ENCODE data around the gene TTLL10. TPM values are rescaled to one million over a fixed set of nuclear protein-coding genes. Genes with fewer than 3 reads are reported as not detected.

Gene TTLL10
- total RNA-seq, 1 experiment from 2014 or later, result 4.0 TPM

DNA sequence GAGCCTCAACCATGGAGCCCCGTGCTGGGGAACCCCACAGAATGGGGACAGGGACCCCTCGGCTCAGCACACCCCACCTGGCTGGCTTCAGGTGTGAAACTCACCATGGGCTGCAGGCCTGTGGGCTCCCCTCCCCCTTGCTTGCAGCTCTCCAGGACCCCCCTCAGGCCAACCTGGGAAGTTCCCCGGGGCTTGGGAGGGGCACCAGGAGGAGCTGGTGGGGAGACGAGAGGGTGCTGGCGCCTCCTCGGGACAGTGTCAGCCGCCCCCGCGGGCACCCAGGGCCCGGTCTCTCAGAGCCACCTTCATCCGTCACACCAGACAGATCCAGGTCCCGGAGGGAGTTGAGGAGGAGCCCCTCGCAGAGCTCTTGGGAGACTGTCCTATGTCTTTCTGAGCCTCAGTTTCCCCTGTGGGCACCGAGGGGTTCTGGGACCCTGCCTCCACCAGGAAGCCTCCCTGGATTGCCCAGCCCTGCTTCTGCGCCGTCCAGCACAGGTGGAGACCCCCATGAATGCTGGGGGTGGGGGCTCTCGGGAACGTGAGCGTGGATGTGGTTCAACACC is 33.4 kb downstream of the TTLL10 start:
- H3K27me3 ChIP-seq (ENCODE audit: insufficient read depth, low read depth), result no peaks in the 10 kb centered on the region
- H3K4me3 ChIP-seq, result no peak overlapping the region
- H3F3A ChIP-seq (ENCODE audit: insufficient read depth, low read depth), result peaks cover 7% of the 10 kb centered on the region; the same call in 1 of the 2 replicates
- no peak for TF ChIP-seq EZH2 (IDR thresholded peaks at IDR 0.05; ENCODE audit: low read depth)
- TF ChIP-seq, protein P1, sequence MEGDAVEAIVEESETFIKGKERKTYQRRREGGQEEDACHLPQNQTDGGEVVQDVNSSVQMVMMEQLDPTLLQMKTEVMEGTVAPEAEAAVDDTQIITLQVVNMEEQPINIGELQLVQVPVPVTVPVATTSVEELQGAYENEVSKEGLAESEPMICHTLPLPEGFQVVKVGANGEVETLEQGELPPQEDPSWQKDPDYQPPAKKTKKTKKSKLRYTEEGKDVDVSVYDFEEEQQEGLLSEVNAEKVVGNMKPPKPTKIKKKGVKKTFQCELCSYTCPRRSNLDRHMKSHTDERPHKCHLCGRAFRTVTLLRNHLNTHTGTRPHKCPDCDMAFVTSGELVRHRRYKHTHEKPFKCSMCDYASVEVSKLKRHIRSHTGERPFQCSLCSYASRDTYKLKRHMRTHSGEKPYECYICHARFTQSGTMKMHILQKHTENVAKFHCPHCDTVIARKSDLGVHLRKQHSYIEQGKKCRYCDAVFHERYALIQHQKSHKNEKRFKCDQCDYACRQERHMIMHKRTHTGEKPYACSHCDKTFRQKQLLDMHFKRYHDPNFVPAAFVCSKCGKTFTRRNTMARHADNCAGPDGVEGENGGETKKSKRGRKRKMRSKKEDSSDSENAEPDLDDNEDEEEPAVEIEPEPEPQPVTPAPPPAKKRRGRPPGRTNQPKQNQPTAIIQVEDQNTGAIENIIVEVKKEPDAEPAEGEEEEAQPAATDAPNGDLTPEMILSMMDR (conservative IDR thresholded peaks at IDR 0.05), result no peak
- peak overlapping the region; percentile 61; the same call in 1 of the 2 replicates for H3K4me2 ChIP-seq
- peaks cover 11% of the 10 kb centered on the region for H3K4me1 ChIP-seq (replicated peaks; ENCODE audit: insufficient read depth)
- DNase-seq, result no peak
- POLR2A ChIA-PET (ENCODE audit: unreplicated experiment), result no interaction called here
- CTCF ChIA-PET, result interaction anchor here (1.2 kb wide), 1 partner anchor 86 kb away, joined by 3 read pairs; no protein-coding TSS in a partner anchor
- H2AFZ ChIP-seq, result no peak overlapping the region
- no TSS peak for BruUV-seq (replicated peaks)
- intact Hi-C loops (cut with micrococcal nuclease; ENCODE audit: unreplicated experiment), result loop anchor here (5.0 kb wide), 1 partner anchor 45 kb away; no protein-coding TSS in a partner anchor
- no peaks in the 10 kb centered on the region for H3K36me3 ChIP-seq (ENCODE audit: low read depth)
- H4K20me1 ChIP-seq (ENCODE audit: insufficient read depth), result no peaks in the 10 kb centered on the region
- no peak overlapping the region for H3K27ac ChIP-seq
- H3K9me3 ChIP-seq (ENCODE audit: insufficient read depth, low read depth), result no peaks in the 10 kb centered on the region
- no peaks in the 10 kb centered on the region for H3K9me2 ChIP-seq (ENCODE audit: insufficient read depth)
- H3K79me2 ChIP-seq (ENCODE audit: low read depth), result no peaks in the 10 kb centered on the region

DNA sequence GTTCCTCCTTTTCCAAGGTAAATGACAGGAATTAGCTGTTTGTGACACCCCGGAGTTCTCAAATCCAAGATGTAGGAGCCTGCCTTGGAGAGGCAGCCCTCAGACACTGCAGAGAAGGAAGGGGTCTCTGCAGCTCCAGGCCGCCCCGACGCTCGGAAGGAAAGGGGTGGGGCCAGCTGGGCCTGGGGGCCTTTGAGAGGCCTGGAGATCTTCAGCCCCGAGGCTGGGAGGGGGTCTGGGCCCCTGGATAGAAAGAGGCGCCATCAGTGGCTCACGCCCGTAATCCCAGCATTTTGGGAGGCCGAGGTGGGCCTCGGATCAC is 33.9 kb downstream of the TTLL10 start:
- no peaks in the 10 kb centered on the region for H4K20me1 ChIP-seq (ENCODE audit: insufficient read depth)
- intact Hi-C loops (cut with micrococcal nuclease; ENCODE audit: unreplicated experiment), result loop anchor here (5.0 kb wide), 1 partner anchor 45 kb away; no protein-coding TSS in a partner anchor
- no TSS peak for BruUV-seq (replicated peaks)
- H3K27me3 ChIP-seq (ENCODE audit: insufficient read depth, low read depth), result no peaks in the 10 kb centered on the region
- H3K9me3 ChIP-seq (ENCODE audit: insufficient read depth, low read depth), result no peaks in the 10 kb centered on the region
- H3K4me1 ChIP-seq (replicated peaks; ENCODE audit: insufficient read depth), result peaks cover 11% of the 10 kb centered on the region
- no peaks in the 10 kb centered on the region for H3K79me2 ChIP-seq (ENCODE audit: low read depth)
- no peaks in the 10 kb centered on the region for H3K36me3 ChIP-seq (ENCODE audit: low read depth)
- DNase-seq, result no peak
- H3K4me2 ChIP-seq, result peak overlapping the region; percentile 84
- POLR2A ChIA-PET (ENCODE audit: unreplicated experiment), result no interaction called here
- H3F3A ChIP-seq (ENCODE audit: insufficient read depth, low read depth), result peaks cover 7% of the 10 kb centered on the region; the same call in 1 of the 2 replicates
- H3K4me3 ChIP-seq, result peak overlapping the region; percentile 49; the same call in 1 of the 2 replicates
- H3K9me2 ChIP-seq (ENCODE audit: insufficient read depth), result no peaks in the 10 kb centered on the region
- no peak overlapping the region for H2AFZ ChIP-seq
- CTCF ChIA-PET, result no interaction called here
- TF ChIP-seq, protein P1 (conservative IDR thresholded peaks at IDR 0.05), result no peak
- TF ChIP-seq EZH2 (IDR thresholded peaks at IDR 0.05; ENCODE audit: low read depth), result no peak
- H3K27ac ChIP-seq, result no peak overlapping the region

DNA sequence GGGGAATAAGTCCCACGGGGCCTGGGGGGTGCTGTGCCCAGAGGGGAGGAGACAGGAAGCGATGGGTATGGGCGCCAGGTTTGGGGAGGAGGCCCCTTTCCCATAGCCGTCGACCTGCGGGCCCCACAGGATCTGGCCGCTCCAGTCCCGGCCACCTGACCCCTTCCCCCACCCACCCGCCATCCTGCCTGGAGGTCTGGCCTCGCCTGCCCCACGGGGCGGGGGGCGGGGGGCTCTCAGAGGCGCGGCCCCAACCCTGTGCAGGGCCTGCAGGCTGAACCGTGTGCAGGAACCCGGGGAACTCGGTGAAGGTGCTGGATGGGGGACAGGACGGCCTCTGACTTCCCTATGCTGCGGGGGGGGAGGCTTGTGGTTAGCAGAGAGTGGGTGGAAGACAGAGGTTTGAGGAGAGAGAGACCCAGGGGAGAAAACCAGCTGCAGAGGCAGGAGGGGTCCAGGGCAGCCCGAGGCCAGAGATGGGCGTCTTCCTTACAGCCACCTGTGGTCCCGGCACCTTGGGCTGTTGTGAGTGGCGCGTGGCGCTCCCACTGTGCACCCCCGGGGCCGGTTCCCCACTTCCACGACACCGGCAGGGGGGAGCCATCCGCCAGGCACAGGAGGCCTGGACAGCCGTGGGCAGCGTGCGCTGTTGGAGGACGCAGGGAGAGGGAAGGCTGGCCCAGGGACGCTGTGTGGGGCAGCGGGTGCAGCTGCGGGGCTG is 35.2 kb downstream of the TTLL10 start:
- no peaks in the 10 kb centered on the region for H3K36me3 ChIP-seq (ENCODE audit: low read depth)
- H3K9me2 ChIP-seq (ENCODE audit: insufficient read depth), result no peaks in the 10 kb centered on the region
- no peak for DNase-seq
- no peaks in the 10 kb centered on the region for H3K9me3 ChIP-seq (ENCODE audit: insufficient read depth, low read depth)
- peaks cover 11% of the 10 kb centered on the region for H3K4me1 ChIP-seq (replicated peaks; ENCODE audit: insufficient read depth)
- intact Hi-C loops (cut with micrococcal nuclease; ENCODE audit: unreplicated experiment), result loop anchor here (5.0 kb wide), 1 partner anchor 47 kb away; no protein-coding TSS in a partner anchor
- H2AFZ ChIP-seq, result no peak overlapping the region
- CTCF ChIA-PET, result no interaction called here
- H3K27me3 ChIP-seq (ENCODE audit: insufficient read depth, low read depth), result no peaks in the 10 kb centered on the region
- H4K20me1 ChIP-seq (ENCODE audit: insufficient read depth), result no peaks in the 10 kb centered on the region
- H3K79me2 ChIP-seq (ENCODE audit: low read depth), result no peaks in the 10 kb centered on the region
- peaks cover 7% of the 10 kb centered on the region; the same call in 1 of the 2 replicates for H3F3A ChIP-seq (ENCODE audit: insufficient read depth, low read depth)
- BruUV-seq (replicated peaks), result no TSS peak
- POLR2A ChIA-PET (ENCODE audit: unreplicated experiment), result no interaction called here
- no peak for TF ChIP-seq EZH2 (IDR thresholded peaks at IDR 0.05; ENCODE audit: low read depth)
- no peak overlapping the region for H3K27ac ChIP-seq
- H3K4me2 ChIP-seq, result peak overlapping the region; percentile 84
- peak overlapping the region; percentile 49; the same call in 1 of the 2 replicates for H3K4me3 ChIP-seq

Data from PC-9 (cell line).